ENCODE results near the gene MAPKAPK3.

GRCh38 chr3:50600141-50600753 is 16.7 kb upstream of the MAPKAPK3 start:
- TF ChIP-seq CTCF (IDR thresholded peaks at IDR 0.05) (no peak), POLR2A (IDR thresholded peaks at IDR 0.05) (no peak)
